NCI-H1105 (cell line): ENCODE data around the gene HK1.
"Not testable (repeated sequence)": the region's sequence is repeated elsewhere in the genome, so short reads cannot be mapped to it uniquely, and the experiment has no call there.

Experiments
- DNase-seq: peaks from one replicate; lab custom pipeline; 2025; lab: John Stamatoyannopoulos, UW

The HK1 gene

DNA sequence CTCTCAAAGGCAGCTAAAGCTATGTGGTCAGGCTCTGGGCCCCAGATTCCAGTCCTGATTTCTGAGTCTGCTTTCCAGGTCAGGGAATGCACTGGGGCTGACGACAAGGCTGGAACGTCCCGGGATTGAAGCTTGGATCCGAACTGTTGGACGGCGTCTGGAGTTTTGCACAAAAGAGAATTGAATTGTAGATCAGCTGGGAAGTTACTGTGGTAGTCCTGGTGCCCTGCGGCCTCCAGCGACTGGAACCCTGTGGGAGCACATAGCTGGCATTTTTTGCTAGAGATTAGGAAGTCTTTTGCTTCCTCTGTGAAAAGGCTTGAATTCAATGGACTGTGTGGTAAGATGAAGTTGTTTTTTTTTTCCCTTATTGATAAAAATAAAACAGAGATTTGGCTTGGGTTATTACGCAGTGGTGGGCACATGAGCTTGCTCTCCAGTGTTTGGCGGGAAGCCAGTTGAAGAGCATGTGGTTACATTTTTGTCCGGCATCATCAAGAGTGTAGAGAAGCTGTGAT lies at the start of gene HK1:
Gene HK1, plus strand, starts transcription at position 51 of the 518 bp plus-strand sequence.
- DNase-seq = no peak

DNA sequence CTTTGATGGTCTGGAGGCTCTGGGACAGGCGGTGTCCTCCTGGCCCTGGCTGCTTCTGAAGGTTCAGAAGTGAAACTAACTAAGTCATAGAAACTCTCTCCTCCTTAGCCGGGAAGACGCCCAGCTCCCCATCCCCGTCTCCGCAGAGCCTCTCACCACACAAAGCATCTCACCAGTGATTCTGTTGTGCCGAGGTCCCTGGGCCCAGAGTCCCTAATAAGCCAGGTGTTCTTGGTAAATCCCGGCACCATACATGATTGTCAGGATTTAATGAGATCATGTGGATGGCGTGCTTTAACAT lies 48.7 kb upstream of the HK1 start:
- no peak for DNase-seq

DNA sequence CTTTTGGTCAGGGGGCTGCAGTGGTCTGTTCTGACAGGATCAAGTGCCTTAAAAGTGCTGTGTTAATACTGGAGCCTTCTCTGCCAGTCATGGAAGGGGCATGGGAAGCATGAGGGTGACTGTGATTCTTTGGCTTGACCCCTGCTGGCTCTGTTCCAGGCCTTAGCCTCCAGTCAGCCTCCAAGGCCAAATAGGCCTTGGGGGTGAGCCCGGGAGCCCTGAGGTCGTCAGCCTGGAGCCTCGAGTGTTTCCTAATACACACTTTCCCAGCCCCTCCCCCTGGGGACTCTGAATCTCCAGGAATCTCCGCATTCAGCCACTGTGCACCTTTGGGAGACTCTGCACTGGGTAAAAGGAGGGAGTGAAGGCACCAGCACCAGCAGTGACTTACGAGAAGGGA lies 48.2 kb upstream of the HK1 start:
- no peak for DNase-seq

DNA sequence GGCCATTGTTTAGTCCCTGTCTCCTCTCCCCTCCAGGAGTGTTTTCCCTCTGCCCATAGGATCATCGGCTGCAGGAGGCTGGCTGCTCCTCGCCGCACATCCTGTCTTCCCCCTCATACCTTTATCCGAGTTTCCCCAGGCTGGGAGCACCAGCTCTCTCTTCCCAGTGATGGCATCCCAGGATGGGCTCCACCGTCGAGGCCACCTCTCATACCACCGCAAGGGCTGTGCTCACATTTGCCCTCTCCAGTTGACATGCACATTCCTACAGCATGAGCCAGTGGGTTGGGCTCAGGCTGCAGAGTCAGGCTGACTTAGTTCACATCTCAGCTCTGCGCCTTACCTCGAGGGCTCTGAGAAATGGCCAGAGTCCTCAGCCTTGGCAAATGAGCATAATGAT lies 46.0 kb upstream of the HK1 start:
- DNase-seq = no peak

DNA sequence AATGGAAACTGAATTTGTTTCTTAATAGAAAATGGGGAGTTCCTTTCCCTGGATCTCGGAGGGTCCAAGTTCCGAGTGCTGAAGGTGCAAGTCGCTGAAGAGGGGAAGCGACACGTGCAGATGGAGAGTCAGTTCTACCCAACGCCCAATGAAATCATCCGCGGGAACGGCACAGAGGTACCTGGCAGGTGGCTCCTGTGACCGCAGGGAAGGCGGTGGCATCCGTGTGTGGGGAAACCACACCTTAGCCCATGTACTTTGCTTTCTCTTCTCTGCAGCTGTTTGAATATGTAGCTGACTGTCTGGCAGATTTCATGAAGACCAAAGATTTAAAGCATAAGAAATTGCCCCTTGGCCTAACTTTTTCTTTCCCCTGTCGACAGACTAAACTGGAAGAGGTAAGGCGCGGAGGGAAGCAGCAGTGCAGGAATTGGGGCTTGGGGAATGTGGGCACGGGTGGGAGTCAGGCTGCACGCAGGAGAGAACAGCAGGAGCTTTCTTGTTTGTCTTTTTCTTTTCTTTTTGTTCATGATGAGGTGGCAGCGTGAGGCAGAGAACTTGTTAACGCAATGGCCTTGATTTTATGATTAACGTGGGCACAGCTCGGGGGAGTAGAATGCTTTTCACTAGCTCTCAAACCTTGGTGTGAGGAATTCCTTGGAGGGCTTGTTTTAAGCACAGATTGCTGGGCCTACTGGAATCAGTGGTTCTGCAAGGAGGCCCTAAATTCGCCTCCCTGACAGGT lies 45.4 kb upstream of the HK1 start:
- no peak for DNase-seq

DNA sequence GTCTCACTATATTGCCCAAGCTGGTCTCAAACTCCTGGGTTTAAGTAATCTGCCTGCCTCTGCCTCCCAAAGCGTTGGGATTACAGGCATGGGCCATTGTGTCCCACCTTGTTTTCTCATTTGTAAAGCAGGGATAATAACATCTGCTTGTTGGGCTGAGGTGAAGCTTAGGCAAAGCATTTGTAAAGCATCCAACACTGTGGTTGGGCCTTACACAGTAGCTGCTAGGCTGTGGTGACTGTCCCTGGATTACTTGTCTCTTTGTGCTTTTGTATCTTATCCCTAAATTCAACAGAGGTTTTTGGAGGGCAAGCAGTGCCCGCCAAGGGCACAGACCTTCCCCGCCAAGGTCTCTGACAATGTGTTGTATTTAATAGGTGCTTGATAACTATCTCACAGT lies 43.8 kb upstream of the HK1 start:
- DNase-seq = no peak

DNA sequence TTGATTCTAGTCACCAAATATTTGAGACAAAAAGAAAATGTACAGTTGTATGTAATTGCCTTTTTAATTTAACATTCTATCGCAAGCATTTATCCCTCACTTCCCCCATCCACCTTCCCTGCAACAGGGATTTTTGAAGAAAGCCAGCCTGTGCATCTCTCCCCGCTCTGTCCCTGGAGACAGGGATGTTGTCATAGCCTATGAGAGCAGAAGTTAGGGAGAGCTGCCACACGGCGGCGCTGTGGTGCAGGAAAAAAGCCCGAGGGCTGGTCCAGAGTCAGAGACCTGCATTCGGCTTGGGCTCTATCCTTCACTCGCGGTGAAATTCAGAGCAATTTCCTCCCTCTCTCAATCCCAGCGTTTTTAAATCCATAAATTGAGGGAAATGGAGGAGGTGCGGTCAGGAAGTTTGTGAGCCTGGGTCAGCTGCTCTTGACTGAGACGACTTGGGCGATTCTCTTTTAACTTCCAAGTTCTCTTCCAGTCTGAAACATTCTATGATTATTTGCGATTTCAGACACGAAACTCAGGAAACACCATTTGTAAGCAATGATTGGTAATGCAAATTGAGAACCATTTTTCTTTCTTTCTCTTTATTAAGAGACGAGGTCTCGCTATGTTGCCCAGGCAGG lies 40.7 kb upstream of the HK1 start:
- DNase-seq = peak; percentile 50

DNA sequence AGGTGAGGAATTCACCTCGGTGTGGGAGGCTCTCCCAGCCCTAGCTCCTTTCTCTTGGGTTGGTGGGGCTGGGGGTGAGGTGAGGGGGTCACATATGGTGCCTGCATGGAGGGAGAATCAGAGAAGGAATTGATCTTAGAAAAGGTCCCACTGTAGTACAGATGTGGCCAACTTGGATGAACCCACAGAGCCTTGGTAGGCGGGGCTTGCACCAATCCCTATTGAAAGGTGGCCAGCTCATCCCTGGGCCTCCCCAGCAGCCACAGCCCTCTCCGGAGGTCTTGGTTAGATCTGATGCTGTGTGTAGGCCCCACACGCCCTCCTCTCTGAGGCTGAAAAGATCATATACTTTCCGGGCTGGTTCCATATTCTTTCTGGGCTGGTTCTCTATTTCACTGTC lies 39.2 kb upstream of the HK1 start:
- no peak for DNase-seq

DNA sequence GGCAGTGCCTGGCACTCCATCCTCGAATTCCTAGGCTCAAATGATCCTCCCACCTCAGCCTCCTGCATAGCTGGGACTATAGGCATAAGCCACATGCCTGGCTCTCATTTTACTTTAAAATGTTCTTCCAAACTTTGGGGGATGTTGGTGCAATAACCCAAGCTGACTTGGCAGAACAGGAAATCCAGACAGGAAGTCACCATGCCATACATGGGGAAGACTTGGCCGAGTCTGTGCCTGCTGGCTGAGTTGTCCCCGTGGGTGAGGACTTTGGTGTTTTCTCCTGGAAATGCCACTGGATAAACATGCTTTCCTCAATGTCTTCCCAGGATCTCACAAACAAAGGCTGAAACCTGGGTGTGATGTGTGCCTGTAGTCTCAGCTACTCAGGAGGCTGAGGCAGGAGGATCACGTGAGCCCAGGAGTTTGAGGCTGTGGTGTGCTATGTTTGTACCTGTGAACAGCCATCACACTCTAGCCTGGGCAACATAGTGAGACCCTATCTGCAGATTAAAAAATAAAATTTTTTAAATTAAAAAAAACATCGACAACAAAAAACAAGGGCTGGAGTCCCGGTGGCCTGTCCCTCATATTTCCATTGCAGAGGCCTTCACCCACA lies 38.4 kb upstream of the HK1 start:
- DNase-seq = no peak

DNA sequence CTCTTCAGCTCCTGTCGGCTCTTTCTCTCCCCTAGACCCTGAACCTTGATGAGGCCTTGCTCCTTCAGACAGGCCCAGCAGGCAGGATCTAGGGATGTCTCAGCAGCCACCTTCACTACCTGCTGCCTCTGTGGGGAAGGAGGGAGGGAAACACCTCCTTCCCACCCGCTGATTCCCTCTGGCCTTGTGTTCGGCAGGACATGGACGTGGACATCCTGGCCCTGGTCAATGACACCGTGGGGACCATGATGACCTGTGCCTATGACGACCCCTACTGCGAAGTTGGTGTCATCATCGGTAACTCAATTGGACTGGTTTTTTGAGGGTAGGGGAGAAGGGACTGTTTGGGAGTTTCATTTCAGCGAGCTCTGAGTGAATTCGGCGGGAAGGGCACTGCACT lies 37.8 kb upstream of the HK1 start:
- no peak for DNase-seq

DNA sequence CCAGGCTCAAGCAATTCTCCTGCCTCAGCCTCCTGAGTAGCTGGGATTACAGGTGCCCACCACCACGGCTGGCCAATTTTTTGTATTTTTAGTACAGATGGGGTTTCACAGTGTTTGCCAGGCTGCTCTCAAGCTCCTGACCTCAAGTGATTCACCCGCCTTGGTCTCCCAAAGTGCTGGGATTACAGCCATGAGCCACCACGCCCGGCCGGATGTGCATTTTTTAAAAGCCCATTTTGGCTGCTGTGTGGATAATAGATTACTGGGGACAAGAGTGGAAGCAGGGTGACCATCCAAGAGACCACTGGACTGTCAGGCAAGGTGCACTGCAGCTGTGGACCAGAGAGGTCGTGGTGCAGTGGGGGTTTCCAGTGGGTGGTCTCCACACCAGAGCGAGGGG lies 36.7 kb upstream of the HK1 start:
- no peak for DNase-seq

DNA sequence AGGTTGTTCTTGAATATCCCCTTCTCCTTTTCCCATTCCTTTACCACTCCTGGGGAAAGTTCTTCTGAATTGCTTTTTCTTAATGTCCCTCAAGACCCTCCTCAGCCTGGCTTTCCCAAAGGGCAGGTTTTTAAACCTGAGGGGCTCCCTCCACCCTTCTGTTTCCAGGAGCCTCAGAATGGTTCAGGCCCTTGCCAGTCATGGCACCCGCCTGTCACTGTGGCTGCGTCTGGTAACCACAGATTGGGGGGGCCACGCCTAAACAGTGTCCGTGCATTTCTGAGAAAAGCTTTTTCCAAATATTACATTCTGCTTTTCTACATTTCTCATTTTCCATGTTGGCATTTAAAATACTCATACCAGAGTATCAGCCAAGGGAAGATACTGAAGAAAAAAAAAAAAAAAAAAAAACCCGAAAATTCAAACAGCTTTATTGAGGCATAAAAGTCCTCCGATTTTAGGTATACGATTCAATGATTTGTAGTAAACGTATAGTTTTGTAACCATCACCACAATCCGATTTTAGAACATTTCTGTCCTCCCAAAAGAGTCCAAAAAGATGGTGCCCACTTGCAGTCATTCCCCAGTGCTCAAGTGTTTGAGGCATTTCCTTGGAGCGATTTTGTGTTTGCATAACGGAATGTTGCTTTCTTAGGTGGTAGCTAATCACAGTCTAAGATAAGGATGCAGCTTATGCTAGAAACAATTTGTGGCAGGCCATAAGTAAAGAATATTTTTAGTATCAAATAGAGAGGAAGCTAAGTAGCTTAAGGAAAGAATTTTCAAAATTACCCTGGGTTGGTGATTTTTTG lies 36.0 kb upstream of the HK1 start:
- DNase-seq = no peak

DNA sequence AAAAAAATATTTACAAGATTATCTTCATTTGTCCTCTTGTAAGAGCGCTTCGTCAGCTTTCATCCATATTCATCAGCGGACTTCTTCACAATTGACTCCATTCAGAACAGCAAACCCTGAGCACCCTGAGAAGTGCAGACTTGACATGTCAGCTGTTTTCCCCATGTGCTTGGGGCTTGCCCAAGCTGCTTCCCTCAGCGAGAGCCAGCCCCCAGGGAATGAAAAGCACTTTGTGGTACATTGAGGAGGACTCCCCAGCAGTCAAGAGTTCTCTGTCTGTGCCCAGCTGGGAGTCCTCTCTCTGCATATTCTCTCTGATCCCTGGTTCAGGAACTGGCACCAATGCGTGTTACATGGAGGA lies 35.5 kb upstream of the HK1 start:
- DNase-seq = no peak

DNA sequence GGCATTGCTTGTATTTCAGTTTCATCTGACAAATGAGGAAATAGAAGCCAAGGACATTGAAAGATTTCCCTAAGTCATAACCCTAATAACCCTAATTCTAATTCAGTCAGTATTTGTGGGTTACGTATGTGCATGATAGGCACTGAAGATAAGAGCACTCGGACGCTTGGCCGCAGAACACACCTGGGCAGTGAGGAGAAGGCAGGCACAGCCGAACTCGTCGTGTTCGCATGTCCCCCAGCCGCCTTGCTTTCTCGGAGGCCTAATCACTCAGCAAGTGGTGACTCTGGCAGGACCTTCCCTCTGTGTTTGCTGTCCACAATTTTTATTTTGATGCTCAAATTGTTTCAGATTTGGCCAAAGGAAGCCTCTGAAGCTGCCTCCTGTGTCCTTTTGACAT lies 34.5 kb upstream of the HK1 start:
- DNase-seq = no peak

DNA sequence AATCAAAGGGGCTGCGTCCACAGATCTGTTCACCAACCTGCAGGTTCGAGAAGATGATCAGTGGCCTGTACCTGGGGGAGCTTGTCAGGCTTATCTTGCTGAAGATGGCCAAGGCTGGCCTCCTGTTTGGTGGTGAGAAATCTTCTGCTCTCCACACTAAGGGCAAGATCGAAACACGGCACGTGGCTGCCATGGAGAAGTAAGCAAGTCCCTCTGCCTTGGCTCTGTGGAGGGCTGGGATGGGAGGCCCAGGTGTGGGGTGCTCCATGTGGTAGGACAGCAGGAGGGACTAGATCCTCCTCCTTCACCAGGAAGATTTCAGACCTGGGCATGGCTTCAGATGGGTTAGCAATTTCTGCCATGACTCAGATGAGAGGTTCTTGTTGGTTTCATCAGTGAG lies 32.3 kb upstream of the HK1 start:
- no peak for DNase-seq

DNA sequence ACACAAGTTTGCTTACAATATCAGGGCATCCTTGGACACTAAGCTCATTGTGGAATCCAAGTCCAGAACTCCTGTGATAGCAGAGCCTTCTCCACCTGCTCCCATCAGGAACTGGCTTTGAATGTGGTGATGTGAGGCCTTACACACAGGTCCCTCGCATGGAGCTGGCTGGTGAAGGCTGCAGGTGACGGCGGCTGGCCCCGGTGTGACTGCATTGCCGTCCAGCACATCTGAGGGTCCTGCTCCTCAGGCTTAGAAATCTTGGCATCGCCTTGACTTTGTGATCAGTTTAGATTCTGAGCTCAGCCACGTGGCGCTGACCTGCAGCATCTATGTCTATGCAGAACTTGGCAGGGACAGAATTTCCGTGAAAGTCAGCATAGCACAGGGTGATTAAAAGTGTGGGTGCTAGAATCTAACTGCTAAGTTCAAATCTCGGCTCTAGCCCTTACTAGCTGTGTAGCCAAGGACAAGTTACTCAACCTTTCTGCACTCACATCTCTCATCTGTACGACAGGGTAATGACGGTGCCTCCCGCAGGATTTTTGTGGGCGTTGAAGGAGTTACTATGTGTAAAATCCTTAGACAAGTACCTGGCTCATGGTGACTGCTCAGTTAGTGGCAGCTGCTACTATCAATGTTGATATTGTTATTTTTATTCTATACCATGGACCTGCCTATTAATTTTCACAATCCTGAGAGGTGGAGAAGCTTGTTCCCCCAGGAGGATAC lies 31.5 kb upstream of the HK1 start:
- DNase-seq = no peak

DNA sequence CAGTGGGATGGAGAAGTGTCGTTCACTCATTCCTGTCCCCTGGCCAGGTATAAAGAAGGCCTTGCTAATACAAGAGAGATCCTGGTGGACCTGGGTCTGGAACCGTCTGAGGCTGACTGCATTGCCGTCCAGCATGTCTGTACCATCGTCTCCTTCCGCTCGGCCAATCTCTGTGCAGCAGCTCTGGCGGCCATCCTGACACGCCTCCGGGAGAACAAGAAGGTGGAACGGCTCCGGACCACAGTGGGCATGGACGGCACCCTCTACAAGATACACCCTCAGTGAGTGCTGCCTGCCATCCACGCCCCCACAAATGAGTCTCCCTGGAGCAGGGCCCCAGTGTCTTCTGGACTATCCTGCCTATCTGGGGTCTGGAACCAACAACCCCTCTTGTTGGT lies 31.0 kb upstream of the HK1 start:
- DNase-seq = no peak

DNA sequence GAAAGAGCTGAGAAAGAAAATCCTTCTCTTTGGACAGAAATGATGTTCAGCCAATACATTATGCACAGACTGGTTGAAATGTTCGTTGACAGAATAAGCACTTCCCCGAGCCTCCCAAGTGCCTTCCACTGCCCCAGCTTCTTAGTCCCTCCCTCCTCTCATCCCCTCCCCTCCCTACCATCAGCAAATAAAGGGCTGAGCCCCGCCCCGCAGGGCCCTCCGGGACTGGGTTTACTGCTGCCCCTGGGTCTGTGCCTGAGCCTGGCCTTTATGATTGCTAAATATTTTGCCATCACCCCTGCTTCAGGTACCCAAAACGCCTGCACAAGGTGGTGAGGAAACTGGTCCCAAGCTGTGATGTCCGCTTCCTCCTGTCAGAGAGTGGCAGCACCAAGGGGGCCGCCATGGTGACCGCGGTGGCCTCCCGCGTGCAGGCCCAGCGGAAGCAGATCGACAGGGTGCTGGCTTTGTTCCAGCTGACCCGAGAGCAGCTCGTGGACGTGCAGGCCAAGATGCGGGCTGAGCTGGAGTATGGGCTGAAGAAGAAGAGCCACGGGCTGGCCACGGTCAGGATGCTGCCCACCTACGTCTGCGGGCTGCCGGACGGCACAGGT lies 30.1 kb upstream of the HK1 start:
- DNase-seq = no peak

DNA sequence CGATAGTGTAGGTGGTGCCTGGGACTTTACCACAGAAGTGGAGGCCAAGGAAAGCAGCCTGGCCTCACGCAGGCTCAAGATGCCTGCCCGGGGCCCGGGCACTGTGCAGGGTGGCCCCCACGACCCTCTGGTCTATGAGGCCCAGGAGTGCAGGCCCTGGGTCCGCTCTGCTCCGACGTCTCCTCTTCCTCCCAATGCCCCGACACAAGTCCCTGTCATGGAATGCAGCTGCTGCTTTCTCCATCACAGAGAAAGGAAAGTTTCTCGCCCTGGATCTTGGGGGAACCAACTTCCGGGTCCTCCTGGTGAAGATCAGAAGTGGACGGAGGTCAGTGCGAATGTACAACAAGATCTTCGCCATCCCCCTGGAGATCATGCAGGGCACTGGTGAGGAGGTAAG lies 28.3 kb upstream of the HK1 start:
- DNase-seq = no peak

DNA sequence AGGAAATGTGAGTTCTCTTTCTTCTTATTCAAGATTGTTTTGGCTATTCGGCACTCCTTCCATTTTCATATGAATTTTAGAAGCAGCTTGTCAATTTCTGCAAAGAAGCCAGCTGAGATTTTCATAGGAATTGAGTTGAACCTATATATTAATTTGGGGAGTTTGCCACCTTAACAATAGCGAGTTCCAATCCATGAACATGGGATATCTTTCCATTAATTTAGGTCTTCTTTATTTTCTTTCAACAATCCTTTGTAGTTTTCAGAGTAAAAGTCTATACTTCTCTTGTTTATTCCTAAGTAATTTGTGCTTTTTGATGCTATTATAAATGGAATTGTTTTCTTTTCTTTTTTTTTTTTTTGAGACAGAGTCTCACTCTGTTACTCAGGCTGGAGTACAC lies 26.9 kb upstream of the HK1 start:
- DNase-seq = not testable (repeated sequence)

DNA sequence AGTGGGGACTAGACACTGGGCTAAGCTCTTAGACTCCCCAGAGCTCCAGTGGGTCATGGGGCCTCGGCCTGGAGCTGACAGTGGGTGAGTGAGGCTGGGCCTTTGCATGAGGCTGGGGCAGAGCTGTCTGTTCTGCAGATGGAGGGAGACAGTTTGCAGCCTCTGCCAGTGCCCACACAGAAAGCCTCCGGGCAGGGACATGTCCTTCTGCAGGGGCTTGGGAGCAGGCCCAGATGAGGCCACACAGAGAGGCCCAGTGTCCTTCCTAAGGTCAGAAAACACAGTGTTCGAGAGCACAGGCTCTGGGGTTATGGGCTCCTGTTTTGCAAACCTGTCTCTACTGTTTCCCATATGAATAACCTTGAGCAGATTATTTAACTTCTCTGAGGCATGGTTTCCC lies 25.1 kb upstream of the HK1 start:
- DNase-seq = no peak

DNA sequence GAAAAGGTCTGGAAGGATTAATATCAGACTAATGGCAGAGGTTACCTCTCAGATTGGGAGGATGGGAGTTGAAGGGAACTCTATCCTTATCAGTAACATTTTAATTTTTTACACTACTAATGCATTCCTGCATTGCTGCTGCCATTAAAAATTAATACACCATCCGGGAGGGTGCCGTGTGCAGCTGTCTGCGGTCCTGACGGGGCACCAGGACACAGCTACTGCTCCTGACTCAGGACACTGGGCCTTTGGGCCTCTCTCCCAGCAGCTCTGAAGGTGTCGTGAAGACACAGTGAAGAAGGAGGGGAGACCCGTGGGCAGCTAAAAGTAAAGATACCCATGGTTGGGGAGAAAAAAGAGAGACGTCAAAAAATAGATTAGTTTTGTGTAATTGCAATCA lies 23.4 kb upstream of the HK1 start:
- no peak for DNase-seq
